HEK293 (cell line): ENCODE data around the gene TEAD4.

Experiments
- CTCF ChIA-PET: fragments of 350-600 bp; formaldehyde crosslinking; extraction: SDS; loops from one replicate; lab custom pipeline; 2021; ENCODE audit warnings: antibody characterized with exemption; lab: Yijun Ruan, JAX
- POLR2A ChIA-PET: fragments of 300-600 bp; formaldehyde crosslinking; extraction: SDS; loops from one replicate; lab custom pipeline; 2020; ENCODE audit warnings: antibody characterized with exemption, inconsistent platforms; lab: Yijun Ruan, JAX
- H3K27ac ChIP-seq: fragments of 200-500 bp; sonication (Bioruptor generic); 2 replicates; pipeline ENCODE4 v1.5.1; 2014; ENCODE audit warnings: low read depth, low read length, control low read depth, inconsistent platforms; ENCODE audit errors: extremely low read depth
- H3K36me3 ChIP-seq, 2 experiments: fragments of 200-500 bp in 1 of 2; sonication (Bioruptor generic) in 1 of 2; 1 replicate in 1 of 2; 2 replicates in 1 of 2; pipeline ENCODE4 v1.5.1; 2014 to 2017; ENCODE audit warnings: inconsistent platforms in 2 of 2, low read length in 2 of 2; ENCODE audit not compliant: control insufficient read depth in 2 of 2, insufficient read depth in 1 of 2
- H3K4me1 ChIP-seq: fragments of 200-500 bp; sonication (Bioruptor generic); 2 replicates; pipeline ENCODE4 v1.5.1; 2014; ENCODE audit warnings: mild to moderate bottlenecking, low read length, inconsistent platforms; ENCODE audit not compliant: control insufficient read depth, insufficient read depth
- H3K4me3 ChIP-seq: 2 replicates; pipeline ENCODE4 v1.5.1; 2011; ENCODE audit warnings: low read depth, mild to moderate bottlenecking, control low read depth, low read length, moderate library complexity
- H3K9me3 ChIP-seq: fragments of 200-500 bp; sonication (Bioruptor generic); 2 replicates; pipeline ENCODE4 v1.5.1; 2014; ENCODE audit warnings: low read depth, low read length, inconsistent platforms; ENCODE audit not compliant: control insufficient read depth, insufficient read depth
- BCL11A ChIP-seq: fragments of 450-650 bp; formaldehyde crosslinking; IDR thresholded peaks from 2 replicates; pipeline ENCODE4 v1.5.1; 2016; ENCODE audit warnings: low read depth, missing biosample characterization, missing genetic modification characterization
- BCL11B ChIP-seq: fragments of 450-650 bp; formaldehyde crosslinking; IDR thresholded peaks from 2 replicates; pipeline ENCODE4 v1.5.1; 2016; ENCODE audit warnings: low read depth, missing biosample characterization, missing genetic modification characterization
- HOXC10 ChIP-seq: sonication (generic); formaldehyde crosslinking; IDR thresholded peaks from 2 replicates; pipeline ENCODE4 v1.8.1; 2023; ENCODE audit warnings: mild to moderate bottlenecking, missing genetic modification reagents
- MEIS1 ChIP-seq: sonication (generic); formaldehyde crosslinking; IDR thresholded peaks from 2 replicates; pipeline ENCODE4 v1.8.1; 2022; ENCODE audit warnings: missing genetic modification reagents, mild to moderate bottlenecking, borderline replicate concordance
- OSR2 ChIP-seq: fragments of 450-650 bp; formaldehyde crosslinking; IDR thresholded peaks from 2 replicates; pipeline ENCODE4 v1.5.1; 2016; ENCODE audit warnings: missing biosample characterization, missing genetic modification characterization
- ZBTB17 ChIP-seq: fragments of 450-650 bp; formaldehyde crosslinking; IDR thresholded peaks from 2 replicates; pipeline ENCODE4 v1.5.1; 2016; ENCODE audit warnings: missing biosample characterization, missing genetic modification characterization
- ZBTB21 ChIP-seq: fragments of 450-650 bp; formaldehyde crosslinking; IDR thresholded peaks from 2 replicates; pipeline ENCODE4 v1.5.1; 2017; ENCODE audit warnings: missing biosample characterization, missing genetic modification characterization
- ZNF157 ChIP-seq: fragments of 450-650 bp; formaldehyde crosslinking; IDR thresholded peaks from 2 replicates; pipeline ENCODE4 v1.5.1; 2016; ENCODE audit warnings: missing biosample characterization, missing genetic modification characterization
- ZNF16 ChIP-seq: fragments of 450-650 bp; formaldehyde crosslinking; IDR thresholded peaks from 2 replicates; pipeline ENCODE4 v1.5.1; 2016; ENCODE audit warnings: low read depth, missing biosample characterization, missing genetic modification characterization
- ZNF175 ChIP-seq: fragments of 450-650 bp; formaldehyde crosslinking; IDR thresholded peaks from 2 replicates; pipeline ENCODE4 v1.5.1; 2016; ENCODE audit warnings: missing biosample characterization, missing genetic modification characterization
- ZNF223 ChIP-seq: fragments of 450-650 bp; formaldehyde crosslinking; IDR thresholded peaks from 2 replicates; pipeline ENCODE4 v1.5.1; 2016; ENCODE audit warnings: missing biosample characterization, missing genetic modification characterization
- ZNF274 ChIP-seq, 2 experiments: fragments of 200-500 bp in 1 of 2; fragments of 450-650 bp in 1 of 2; sonication (Bioruptor generic) in 1 of 2; formaldehyde crosslinking in 1 of 2; IDR thresholded peaks; 2 replicates each; pipeline versions ENCODE4 v1.5.1 to v1.6.1; 2014 to 2016; ENCODE audit warnings: borderline replicate concordance in 1 of 2, inconsistent platforms in 1 of 2, low read length in 1 of 2, missing biosample characterization in 1 of 2, missing genetic modification characterization in 1 of 2
- ZNF341 ChIP-seq: fragments of 450-650 bp; formaldehyde crosslinking; IDR thresholded peaks from 2 replicates; pipeline ENCODE4; 2016; ENCODE audit warnings: low read depth, missing biosample characterization, missing genetic modification characterization
- ZNF398 ChIP-seq: fragments of 450-650 bp; formaldehyde crosslinking; IDR thresholded peaks from 2 replicates; pipeline ENCODE4 v1.5.1; 2017; ENCODE audit warnings: missing biosample characterization, missing genetic modification characterization
- ZNF555 ChIP-seq: fragments of 450-650 bp; formaldehyde crosslinking; conservative IDR thresholded peaks from 2 replicates; pipeline ENCODE4 v1.5.1; 2017; ENCODE audit warnings: missing biosample characterization, mild to moderate bottlenecking, missing genetic modification characterization, inconsistent platforms
- ZNF747 ChIP-seq: fragments of 450-650 bp; formaldehyde crosslinking; IDR thresholded peaks from 2 replicates; pipeline ENCODE4 v1.5.1; 2016; ENCODE audit warnings: missing biosample characterization, missing genetic modification characterization
- ZNF830 ChIP-seq: fragments of 450-650 bp; IDR thresholded peaks from 2 replicates; pipeline ENCODE4 v1.5.0; 2018; ENCODE audit warnings: missing biosample characterization, missing genetic modification characterization, low read depth, mild to moderate bottlenecking, moderate library complexity
- TF ChIP-seq, protein P1 (sequence below): fragments of 450-650 bp; IDR thresholded peaks from 2 replicates; pipeline ENCODE4 v1.5.1; 2018; ENCODE audit warnings: missing biosample characterization, missing genetic modification characterization
- TF ChIP-seq, protein P2 (sequence below): fragments of 450-650 bp; formaldehyde crosslinking; IDR thresholded peaks from 2 replicates; pipeline ENCODE4 v1.5.1; 2016; ENCODE audit warnings: missing biosample characterization, missing genetic modification characterization

The TEAD4 gene

DNA sequence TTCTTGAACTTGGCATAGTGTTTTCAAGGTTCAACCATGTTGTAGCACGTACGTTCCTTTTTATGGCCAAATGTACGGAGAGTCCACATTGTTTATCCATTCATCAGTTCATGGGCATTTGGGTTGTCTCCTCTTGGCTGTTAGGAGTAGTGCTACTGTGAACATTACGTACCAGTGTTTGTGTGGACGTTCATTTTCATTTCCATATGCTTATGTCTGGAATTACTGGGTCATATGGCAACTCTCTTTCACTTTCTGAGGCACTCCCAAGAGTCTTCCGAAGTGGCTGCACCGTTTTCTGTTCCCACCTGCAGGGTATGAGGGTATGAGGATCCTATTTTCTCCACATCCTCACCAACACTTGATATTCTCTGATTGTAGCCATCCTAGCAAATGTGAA lies 68.9 kb downstream of the TEAD4 start (continued):
- TF ChIP-seq, protein P1, sequence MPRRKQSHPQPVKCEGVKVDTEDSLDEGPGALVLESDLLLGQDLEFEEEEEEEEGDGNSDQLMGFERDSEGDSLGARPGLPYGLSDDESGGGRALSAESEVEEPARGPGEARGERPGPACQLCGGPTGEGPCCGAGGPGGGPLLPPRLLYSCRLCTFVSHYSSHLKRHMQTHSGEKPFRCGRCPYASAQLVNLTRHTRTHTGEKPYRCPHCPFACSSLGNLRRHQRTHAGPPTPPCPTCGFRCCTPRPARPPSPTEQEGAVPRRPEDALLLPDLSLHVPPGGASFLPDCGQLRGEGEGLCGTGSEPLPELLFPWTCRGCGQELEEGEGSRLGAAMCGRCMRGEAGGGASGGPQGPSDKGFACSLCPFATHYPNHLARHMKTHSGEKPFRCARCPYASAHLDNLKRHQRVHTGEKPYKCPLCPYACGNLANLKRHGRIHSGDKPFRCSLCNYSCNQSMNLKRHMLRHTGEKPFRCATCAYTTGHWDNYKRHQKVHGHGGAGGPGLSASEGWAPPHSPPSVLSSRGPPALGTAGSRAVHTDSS (tag by site-specific recombination): no peak
- no peak for TF ChIP-seq BCL11A (tag by site-specific recombination)
- TF ChIP-seq ZNF223 (tag by site-specific recombination): no peak
- no peak for TF ChIP-seq ZNF398
- TF ChIP-seq HOXC10 (CRISPR knock-in tag): no peak

GRCh38 chr12:3030821-3031429 lies 71.7 kb downstream of the TEAD4 start:
- TF ChIP-seq ZNF747 (no peak), OSR2 (tag by site-specific recombination) (no peak), ZNF157 (tag by site-specific recombination) (no peak), ZNF341 (tag by site-specific recombination) (no peak)
- no peaks in the 10 kb centered on the region for H3K4me1 ChIP-seq
- POLR2A ChIA-PET: no interaction called here
- no peak overlapping the region for H3K4me3 ChIP-seq
- no peak overlapping the region for H3K27ac ChIP-seq
- peaks cover 0 to 15% of the 10 kb centered on the region in 2 experiments; a peak in 2 of 3 replicates for H3K36me3 ChIP-seq
- no peaks in the 10 kb centered on the region for H3K9me3 ChIP-seq
- CTCF ChIA-PET: no interaction called here

GRCh38 chr12:3032161-3032560 lies 73.0 kb downstream of the TEAD4 start:
- no peaks in the 10 kb centered on the region for H3K9me3 ChIP-seq
- POLR2A ChIA-PET: no interaction called here
- no peak overlapping the region for H3K4me3 ChIP-seq
- no peak for TF ChIP-seq ZNF16 (tag by site-specific recombination)
- TF ChIP-seq ZBTB17: no peak
- no peak for TF ChIP-seq ZNF175
- TF ChIP-seq ZNF830 (tag by site-specific recombination): no peak
- TF ChIP-seq BCL11B: no peak
- no peak for TF ChIP-seq ZBTB21 (tag by site-specific recombination)
- H3K27ac ChIP-seq: no peak overlapping the region
- CTCF ChIA-PET: no interaction called here
- no peaks in the 10 kb centered on the region for H3K4me1 ChIP-seq
- H3K36me3 ChIP-seq: peaks cover 0 to 10% of the 10 kb centered on the region in 2 experiments; a peak in 2 of 3 replicates

GRCh38 chr12:3032770-3033538 lies 73.8 kb downstream of the TEAD4 start:
- no peaks in the 10 kb centered on the region for H3K4me1 ChIP-seq
- no peak overlapping the region for H3K27ac ChIP-seq
- no peaks in the 10 kb centered on the region for H3K9me3 ChIP-seq
- H3K36me3 ChIP-seq: peaks cover 0 to 12% of the 10 kb centered on the region in 2 experiments; a peak in 2 of 3 replicates
- POLR2A ChIA-PET: no interaction called here
- CTCF ChIA-PET: interaction anchor here (1.1 to 2.6 kb wide), 2 partner anchors 14 to 147 kb away, joined by 4 to 34 read pairs; no protein-coding TSS in a partner anchor
- H3K4me3 ChIP-seq: no peak overlapping the region
- TF ChIP-seq, protein P2, sequence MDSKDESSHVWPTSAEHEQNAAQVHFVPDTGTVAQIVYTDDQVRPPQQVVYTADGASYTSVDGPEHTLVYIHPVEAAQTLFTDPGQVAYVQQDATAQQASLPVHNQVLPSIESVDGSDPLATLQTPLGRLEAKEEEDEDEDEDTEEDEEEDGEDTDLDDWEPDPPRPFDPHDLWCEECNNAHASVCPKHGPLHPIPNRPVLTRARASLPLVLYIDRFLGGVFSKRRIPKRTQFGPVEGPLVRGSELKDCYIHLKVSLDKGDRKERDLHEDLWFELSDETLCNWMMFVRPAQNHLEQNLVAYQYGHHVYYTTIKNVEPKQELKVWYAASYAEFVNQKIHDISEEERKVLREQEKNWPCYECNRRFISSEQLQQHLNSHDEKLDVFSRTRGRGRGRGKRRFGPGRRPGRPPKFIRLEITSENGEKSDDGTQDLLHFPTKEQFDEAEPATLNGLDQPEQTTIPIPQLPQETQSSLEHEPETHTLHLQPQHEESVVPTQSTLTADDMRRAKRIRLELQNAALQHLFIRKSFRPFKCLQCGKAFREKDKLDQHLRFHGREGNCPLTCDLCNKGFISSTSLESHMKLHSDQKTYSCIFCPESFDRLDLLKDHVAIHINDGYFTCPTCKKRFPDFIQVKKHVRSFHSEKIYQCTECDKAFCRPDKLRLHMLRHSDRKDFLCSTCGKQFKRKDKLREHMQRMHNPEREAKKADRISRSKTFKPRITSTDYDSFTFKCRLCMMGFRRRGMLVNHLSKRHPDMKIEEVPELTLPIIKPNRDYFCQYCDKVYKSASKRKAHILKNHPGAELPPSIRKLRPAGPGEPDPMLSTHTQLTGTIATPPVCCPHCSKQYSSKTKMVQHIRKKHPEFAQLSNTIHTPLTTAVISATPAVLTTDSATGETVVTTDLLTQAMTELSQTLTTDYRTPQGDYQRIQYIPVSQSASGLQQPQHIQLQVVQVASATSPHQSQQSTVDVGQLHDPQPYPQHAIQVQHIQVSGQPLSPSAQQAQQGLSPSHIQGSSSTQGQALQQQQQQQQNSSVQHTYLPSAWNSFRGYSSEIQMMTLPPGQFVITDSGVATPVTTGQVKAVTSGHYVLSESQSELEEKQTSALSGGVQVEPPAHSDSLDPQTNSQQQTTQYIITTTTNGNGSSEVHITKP (tag by site-specific recombination): no peak
- TF ChIP-seq ZNF341 (tag by site-specific recombination) (no peak), MEIS1 (no peak), ZNF555 (tag by site-specific recombination) (no peak), ZNF274 (IDR thresholded peaks at IDR 0.05; ENCODE audit: low read length) (no peak), ZNF274 (tag by site-specific recombination; IDR thresholded peaks at IDR 0.05; ENCODE audit: borderline replicate concordance) (no peak)
